ENCODE data around the gene LYST. TPM values are rescaled to one million over a fixed set of nuclear protein-coding genes. Genes with fewer than 3 reads are reported as not detected.
"Not testable (repeated sequence)": the region's sequence is repeated elsewhere in the genome, so short reads cannot be mapped to it uniquely, and the experiment has no call there.

LYST gene
- total RNA-seq, 1 donor from 2014 or later = 38.5 TPM

DNA sequence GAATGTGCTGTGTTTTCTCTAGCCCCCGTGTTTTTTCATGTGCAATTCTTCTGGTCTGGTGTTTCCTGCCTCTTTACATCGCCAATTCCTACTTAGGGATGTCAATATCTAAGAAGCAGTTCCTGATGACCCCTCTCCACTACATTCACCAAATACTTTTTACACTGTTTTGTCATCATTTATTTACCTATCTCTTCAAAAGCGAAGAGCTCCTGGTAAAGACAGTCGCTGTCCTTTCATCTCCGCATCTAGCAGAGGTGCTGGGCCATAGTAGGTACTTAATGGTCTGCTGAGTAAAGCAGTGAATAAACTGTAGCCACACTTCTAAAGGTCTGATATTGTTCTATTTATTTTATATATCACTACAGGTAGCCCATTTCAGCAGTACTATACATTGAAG, 43.0 kb downstream of the LYST start:
- no peak for DNase-seq (ENCODE audit: low spot score)

DNA sequence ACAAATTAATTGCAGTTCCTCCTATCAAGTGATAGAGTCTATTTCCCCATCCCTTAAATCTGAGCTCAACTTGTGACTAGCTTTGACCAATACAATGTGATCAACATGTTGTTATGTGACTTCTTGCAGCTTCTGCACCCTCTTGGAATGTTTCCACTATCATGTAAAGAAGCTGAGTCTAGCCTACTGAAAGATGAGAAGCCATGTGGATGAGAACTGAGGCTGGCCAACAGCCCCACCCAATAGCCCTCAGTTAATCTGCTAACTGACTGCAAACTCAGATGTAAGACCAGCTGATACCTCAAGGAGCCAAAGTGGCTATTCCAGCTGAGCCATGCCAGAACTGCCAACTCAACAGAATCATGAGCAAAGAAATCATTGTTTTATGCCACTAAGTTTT, 44.0 kb downstream of the LYST start:
- no peak for DNase-seq (ENCODE audit: low spot score)

DNA sequence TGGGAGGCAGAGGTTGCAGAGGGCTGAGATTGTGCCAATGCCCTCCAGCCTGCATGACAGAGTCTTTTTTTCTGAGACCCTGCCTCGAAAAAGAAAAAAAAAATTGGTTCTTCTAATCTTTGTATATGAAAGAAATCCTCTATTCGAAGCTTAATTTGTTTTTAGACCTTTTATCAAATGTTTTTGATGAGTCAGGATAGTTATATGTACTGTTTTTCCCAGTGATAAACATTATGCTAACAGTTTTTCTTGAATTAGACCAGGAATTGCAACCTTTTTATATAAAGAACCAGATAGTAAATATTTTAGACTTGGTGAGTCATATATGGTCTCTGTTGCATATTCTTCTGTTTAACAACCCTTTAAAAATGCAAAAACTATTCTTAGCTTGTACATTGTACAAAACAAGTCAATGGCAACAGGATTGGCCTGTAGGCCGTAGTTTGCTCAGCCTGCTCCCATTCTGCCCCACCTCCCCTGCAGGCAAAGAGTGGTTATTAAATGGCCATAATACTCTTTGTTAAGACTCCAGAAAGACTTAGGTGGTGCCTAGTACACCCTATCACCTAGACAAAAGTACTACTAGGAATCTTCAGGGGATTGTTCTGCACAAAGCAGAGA, 45.2 kb downstream of the LYST start:
- DNase-seq (ENCODE audit: low spot score) = no peak

DNA sequence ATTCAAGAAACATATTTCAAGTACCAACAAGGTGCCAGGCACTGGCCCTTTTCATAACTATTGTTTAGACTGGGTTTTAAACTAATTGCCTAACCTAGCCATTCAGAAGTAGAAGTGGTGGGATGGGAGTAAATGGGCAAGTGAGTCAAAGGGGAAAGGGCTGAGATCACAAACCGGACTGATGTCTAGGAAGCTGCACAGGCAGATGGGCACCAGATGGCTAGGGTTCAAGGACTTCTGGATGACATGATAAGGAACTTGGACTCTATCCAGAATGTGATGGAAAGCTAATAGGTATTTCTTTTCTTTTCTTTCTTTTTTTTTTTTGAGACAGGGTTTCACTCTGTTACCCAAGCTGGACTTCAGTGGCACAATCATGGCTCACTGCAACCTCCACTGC, 46.6 kb downstream of the LYST start:
- DNase-seq (ENCODE audit: low spot score) = no peak

DNA sequence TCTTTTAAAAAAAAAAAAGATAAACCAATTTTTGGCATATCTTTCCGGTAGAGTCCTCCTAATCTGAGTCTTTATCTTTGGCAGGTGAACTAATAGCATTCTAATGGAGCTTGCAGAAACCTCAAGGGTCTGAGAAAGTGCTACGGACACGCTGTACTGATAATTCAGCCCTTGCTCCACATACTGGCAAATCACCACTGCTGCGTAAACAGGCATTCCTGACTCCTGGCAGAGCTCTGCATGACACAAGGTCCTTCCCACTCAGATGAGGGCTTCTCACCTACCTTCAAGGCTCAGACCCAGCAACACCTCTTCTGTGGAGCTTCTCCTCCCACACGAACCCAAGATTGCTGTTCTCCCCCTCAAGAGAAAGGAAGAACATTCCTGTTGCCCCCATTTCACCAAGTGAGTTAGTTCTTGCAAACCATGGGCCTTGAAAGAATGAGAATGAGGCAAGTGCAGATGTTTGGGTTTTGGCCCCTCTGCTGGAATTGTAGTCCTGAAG, 48.0 kb downstream of the LYST start:
- DNase-seq (ENCODE audit: low spot score) = no peak

DNA sequence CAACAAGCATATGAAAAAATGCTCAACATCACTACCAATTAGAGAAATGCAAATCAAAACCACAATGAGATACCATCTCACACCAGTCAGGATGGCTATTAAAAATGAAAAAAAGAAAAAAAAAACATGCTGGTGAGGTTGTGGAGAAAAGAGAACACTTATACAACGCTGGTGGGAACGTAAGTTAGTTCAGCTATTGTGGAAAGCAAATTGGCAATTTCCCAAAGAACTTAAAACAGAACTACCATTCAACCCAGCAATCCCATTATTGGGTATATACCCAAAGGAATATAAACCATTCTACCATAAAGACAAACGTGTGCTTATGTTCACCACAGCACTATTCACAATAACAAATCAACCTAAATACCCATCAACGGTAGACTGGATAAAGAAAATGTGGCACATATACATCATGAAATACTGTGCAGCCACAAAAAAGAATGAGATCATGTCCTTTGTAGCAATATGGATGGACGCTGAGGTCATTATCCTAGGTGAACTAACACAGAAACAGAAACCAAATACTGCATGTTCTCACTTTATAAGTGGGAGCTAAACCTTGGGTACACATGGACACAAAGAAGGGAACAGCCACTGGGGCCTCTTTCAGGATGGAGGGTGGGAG, 49.5 kb downstream of the LYST start:
- no peak for DNase-seq (ENCODE audit: low spot score)

DNA sequence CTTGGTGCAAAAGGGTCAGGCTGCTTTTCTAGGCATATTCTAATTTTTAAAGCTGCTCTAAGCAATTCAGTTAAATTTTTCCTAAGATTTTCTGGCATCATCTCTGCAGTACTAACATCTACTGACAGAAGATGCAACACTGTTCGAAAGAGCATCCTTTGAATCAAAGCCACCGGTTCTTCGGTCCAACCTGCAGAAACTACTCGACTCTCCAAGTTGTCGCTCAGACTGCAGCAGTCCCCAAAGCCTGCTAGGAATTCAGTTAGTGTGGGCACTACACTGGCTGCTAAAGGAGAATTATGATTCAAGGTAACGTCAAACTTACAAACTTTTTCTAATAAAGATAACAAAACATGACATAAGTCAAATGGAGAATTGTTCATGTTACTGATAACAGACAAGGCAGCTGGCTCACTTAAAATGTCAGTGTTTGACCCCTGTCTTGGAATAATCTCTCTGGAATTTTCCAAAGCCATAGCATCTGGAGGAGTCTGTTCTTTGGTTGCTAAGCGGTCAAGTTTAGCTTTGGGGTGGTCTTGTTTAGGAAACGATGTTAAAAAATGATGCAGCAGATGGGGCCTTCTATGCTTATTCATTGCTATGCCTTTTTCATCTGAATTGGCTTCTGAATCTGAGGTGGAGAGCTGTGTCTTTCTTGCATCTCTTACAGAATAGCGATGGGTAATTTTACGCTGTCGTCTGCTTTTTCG, 56.9 kb downstream of the LYST start:
- no peak for DNase-seq (ENCODE audit: low spot score)

DNA sequence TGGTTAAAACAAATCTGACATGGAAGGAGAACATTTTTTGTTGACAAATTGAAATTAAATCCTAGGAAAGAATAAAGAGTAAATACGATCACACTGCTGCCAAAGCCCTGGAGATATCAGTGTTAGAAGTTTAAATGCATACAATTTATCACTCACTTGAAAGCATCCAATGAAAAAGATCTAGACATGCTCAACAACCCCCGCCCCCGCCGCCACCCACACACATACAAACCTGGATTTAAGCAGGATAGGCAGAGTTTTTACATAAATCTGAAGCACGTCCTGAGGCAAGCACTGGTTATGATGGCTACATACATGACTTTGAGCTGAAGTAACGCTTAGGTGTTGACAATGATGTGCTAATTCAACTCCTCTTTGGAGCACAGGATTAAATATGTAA, 58.5 kb downstream of the LYST start:
- DNase-seq (ENCODE audit: low spot score) = no peak

DNA sequence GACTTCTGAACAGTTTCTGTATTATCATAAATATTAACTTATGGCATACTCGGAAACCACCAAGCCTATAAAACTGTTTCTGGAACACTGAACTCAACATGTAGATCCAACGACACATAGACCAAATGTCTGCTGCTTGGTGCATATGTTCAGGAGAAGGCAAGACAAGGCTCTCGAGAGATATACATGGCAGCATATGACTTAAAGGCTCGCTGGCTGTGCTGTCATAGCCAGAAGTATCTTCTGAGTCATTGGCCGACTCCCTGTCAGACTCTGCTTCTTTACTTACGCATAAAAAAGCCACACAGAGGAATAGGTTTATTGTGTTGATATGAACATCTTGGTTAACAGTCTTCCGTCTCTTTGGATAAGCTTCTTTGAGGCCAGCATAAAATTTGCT, 60.6 kb downstream of the LYST start:
- no peak for DNase-seq (ENCODE audit: low spot score)

DNA sequence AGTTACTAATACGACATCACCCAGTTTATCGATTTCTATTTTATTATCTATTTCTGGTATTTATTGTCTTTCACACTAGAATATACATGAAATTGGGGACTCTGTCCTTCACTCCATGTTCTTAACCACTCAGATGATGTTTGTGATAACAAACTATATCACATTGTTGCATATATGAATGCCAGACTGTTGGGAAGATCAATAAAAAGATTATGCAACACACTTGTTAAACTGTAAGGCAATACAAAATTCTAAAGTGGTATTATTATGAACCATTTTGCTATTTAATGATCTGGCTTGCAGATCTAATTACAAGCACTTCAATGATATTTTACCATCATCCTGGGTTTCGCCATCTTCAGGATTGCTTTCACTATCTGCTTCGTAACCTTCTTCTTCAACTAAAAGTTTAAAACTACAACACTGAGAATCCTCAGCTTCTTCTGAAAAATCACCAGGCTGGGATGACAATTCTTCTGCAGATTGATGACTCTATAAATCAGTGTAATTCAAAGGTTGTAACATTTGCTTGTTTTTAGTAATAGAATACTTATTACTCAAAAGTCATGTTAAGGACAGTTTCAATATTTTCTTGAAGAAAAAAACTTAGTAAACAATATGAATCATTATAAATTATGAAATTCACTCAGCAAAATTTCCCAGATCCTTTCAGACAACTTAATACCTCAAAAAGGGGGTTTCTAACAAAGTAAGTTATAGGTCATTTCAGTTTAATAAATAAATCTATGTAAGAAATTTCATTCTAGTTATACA, 63.9 kb downstream of the LYST start:
- DNase-seq (ENCODE audit: low spot score) = no peak

DNA sequence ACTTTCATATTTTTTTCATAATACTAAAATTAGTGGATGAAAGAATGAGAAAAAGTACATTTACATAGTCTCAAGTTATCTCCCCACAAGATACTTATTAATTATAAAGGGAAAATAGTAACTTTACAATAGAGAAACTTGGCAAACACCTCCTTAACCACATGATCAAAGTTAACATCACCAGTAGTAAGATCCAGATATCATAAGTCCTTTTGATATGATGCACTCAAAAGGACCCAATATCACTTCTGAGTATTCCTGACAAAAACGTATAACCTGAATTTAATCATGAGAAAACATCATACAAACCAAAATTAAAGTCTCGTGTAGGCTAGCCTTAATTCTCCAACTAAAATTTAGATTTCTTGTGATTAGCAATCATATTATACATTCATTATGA, 67.4 kb downstream of the LYST start:
- no peak for DNase-seq (ENCODE audit: low spot score)

DNA sequence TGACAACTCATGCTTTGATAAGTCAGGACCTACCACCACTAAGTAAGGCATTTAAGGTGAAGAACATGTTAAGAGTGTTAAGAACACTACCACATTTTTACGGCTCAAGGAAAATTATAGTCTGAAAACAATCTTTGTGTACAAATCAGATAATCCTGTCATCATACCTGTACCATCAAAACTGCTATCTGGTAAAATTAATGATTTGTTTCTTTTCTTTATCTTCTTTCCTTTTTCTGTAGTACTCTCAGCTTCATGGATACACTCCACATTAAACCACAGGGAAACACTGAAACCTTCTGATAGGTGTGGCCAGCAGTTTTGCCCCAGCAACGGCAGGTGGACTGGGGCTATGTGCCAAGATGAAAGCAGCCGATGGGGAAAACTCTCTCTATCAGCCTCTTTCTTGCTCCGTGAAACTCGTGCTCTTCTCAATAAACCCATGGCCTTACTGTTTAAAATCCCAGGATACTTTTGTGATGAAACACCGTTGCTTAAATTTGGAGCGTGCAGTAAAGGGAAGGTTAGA, 75.1 kb downstream of the LYST start:
- DNase-seq (ENCODE audit: low spot score) = no peak

DNA sequence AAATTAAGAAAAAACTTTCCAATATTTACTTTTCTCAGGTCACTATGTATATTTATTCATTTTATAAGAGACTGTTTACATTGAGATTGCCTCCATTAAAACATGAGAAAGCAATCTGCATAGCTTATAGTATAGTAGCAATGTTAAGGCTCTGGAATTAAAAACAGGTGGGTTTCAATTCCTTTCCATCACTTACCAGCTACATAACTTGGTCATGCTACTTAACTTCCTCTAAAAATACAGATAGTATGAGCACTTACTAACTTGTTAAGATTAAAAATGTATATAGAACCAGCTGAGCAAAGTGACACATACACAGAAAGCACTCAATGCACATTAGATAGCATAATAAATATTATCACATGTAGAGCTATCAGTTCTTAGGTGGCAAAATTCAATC, 76.6 kb downstream of the LYST start:
- no peak for DNase-seq (ENCODE audit: low spot score)

DNA sequence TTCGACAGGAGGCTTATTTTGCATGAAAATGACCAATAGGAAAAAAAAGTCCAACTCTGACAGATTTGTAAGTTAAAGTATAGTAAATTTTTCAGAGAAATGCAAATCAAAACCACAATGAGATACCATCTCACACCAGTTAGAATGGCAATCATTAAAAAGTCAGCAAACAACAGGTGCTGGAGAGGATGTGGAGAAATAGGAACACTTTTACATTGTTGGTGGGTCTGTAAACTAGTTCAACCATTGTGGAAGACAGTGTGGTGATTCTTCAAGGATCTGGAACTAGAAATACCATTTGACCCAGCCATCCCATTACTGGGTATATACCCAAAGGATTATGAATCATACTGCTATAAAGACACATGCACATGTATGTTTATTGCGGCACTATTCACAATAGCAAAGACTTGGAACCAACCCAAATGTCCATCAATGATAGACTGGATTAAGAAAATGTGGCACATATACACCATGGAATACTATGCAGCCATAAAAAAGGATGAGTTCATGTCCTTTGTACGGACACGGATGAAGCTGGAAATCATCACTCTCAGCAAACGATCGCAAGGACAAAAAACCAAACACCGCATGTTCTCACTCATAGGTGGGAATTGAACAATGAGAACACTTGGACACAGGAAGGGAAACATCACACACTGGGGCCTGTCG, 80.3 kb downstream of the LYST start:
- DNase-seq (ENCODE audit: low spot score) = not testable (repeated sequence)

DNA sequence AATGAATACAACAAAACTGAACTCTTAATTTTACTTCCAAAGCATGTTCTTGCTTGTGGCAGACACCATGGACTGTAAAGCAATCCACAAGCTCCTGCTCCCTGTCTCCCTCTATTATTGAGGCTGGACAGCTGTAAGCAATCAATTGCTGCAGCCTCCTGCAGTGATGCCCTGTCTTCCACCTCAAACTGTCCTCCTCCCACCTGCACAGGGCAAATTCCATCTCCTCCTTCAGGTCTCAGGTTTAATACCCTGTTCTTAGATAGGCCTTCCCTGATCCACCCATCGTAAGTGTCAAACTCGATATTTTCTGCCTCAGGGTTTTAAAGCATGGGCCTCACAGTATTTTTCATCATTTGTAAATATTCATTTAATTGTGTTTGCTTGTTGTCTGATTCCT, 81.8 kb downstream of the LYST start:
- no peak for DNase-seq (ENCODE audit: low spot score)

DNA sequence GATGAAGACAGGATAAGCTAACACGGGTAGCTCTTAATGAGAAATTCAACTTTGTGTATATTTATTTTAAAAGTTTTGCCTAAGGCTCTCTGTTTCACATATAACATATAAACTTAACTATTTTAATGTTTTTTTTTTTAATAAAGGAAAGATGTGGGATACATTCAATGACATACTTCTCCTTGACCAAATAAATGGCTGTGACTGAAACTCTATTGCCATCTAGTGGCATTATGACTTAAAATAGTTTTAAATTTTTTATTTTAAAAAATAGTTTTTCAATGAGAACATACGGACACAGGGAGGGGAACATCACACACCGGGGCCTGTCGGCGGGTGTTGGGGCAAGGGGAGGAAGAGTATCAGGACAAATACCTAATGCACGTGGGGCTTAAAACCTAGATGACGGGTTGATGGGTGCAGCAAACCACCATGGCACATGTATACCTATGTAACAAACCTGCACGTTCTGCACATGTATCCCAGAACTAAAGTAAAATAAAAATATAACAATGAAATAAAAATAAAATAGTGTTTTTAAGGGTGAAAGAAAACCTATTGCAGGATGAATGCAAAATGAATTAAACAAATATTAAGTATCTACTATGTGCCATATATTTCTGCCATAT, 83.4 kb downstream of the LYST start:
- DNase-seq (ENCODE audit: low spot score) = no peak

DNA sequence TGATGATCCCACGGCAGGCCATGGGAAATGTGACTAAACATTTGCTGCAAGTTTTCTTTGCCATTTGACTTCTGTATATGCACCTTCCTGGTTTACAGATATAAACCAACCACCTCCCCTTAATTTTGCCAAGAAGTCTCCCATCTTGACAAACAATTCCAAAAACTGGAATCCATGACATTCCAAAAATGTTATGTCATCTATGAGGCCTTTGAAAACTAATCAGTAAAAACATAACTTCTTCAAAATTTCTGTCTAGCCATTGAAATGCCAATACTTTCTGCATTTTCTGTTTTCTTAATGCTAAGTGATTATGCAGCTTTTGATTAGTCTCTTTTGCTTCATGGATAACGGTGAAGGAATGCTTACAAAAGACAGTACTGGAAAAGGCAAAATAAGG, 84.1 kb downstream of the LYST start:
- DNase-seq (ENCODE audit: low spot score) = no peak

DNA sequence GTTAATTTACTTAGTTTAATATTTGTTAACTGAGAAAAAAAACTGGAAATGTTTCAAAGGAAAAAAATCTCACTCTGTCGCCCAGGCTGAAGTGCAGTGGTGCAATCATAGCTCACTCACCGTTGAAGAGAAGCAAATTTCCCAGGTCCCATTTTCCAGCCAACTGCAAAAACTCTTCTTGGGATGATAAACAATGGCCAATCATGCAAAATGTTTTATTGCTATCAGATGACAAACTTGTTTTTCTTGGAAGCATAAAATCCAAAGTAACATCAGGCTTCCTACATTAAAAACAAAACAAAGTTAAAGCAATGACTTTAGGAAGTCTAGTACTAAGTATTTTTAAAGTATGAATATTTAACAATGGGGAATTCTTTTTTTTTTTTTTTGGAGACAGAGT, 84.9 kb downstream of the LYST start:
- no peak for DNase-seq (ENCODE audit: low spot score)

DNA sequence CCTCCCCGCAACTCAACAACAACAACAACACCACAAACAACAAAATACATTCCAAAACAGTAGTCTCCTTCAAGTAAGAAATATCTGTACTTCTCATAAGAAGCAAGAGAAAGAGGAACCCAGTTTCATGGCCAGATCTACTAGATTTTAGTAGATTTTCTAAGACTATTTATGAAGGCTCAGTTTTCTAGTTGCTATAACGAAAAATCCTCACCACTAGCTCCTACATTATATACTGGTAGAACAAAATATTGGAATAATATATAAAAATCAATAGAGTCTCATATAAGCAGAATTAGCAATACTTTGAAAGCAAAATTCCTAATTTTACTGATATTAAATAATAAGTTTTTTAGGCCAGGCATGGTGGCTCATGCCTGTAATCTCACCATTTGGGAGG, 86.9 kb downstream of the LYST start:
- DNase-seq (ENCODE audit: low spot score) = no peak

DNA sequence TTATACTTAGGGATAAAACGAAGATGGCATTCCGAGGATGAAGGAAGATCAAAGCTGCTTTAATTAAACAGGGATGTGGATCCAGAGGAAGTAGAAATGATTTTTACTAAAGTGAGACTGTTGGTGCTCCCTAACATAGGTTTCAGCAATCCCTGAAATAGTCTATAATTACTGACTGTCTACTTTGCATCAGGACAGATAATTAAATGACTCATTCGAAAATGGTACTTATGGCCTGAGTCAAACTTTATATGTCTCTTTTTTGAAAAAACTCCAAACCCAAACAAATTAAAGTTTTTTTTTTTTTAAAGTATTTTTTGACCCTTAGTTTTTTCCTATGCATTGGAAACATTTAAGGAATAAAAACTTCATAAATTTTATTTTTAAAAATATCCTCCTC, 90.3 kb downstream of the LYST start:
- DNase-seq (ENCODE audit: low spot score) = no peak

Data from mesenteric fat pad (tissue), 1 donor.